Activated CD4-positive, alpha-beta T cell treated with anti-CD3 and anti-CD28 coated beads, Interleukin-2, Interleukin-6, amounts not matched to agents 100 ng/mL and 50 ng/mL, durations not matched to agents 16 hours and 8 hours (primary cell): ENCODE results near the gene GABRR2.

Experiments
- DNase-seq: peaks from one replicate; pipeline ENCODE4 v3.0.0-alpha.2; 2020

The GABRR2 gene

GRCh38 chr6:89315249-89315885, at the start of gene GABRR2:
GABRR2 (minus strand) TSS chr6:89315299; CDS start chr6:89315165, 134 bp downstream.
- no peak for DNase-seq

- no peak for DNase-seq
Measured at GRCh38 chr6:89364586-89364985, 49.5 kb upstream of the GABRR2 start.

DNA sequence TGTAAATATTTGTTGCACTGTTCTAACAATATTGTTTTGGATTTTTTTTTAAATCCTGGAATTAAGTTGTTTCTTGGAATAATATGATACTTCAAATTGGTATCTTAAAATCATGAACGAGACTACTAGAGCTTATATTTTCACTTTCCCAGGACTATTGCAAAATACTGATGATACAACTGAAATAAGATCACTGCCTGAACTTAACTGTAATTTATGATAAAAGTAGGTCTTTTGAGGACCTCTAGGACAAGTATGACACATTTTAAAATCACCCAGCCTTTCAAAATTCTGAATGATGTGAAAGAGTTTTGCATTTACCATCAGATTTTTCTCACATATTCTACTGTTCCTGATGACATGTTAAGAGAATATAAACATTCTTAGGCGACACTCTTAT, 46.1 kb upstream of the GABRR2 start:
- no peak for DNase-seq

DNA sequence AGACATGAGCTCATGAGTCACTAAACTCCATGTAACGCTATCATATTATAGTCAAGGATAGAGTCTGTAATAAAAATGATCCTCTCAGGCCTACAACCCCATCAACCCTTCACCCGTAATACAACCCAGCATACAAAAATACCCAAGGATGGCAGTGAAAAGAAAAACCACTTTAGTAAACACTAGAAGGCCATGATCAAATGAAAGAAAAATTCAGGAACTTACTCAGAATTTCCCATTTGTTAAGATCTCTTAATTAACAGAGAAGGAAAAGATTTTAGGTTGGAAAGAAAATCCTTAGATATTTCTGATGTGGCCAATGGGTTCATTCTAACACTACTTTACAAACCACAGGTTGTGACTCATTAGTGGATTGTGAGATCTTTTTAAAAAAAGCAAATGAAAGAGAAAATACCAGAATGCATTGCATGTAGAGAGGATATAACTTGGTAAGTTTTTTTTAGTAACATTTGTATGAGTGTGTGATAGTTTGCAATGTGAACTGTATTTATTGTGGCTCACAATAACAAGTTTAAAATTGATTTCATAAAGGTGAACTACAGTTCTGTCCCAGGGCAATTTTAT, 45.4 kb upstream of the GABRR2 start:
- DNase-seq = peak; percentile 36

DNA sequence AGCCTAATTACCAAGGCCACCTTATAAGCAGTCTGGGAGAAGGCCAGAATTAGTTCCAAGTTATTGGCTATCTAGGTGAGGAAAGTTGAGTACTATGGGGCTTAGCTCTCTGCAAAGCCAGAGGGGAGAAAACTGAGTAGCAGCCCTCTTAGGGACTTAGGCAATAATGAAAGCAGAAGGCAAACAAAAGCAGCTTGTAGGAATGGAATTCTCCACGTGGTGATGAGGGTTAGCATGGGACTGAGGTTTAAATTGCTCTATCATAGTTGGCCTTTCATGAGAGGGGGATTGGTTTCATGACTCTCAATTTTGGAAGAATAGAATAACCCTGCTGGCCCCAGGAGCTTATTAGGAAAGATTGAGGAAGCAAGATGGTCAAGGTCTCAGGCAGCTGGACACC, 44.5 kb upstream of the GABRR2 start:
- no peak for DNase-seq

DNA sequence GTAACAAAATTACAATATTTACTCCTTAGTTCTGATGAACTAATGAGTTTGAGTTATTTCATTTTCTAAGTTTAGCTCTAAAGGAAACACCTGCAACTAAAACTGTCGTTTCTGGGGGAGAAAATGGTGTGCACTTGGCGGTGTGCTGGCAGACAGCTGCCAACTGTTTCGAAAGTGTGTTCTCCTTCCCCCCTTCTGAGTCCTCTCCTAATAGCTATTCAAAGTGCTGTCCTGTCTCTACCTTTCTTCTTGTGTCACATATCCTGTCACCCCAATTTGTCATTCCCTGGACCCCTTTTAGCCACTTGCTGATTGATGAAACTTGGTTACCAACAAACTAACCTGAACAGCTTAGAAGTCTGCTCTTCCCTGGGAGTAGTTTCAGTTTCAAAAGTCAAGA, 42.3 kb upstream of the GABRR2 start:
- DNase-seq = peak; percentile 39

GRCh38 chr6:89356642-89357170, 41.6 kb upstream of the GABRR2 start:
- DNase-seq = no peak

DNA sequence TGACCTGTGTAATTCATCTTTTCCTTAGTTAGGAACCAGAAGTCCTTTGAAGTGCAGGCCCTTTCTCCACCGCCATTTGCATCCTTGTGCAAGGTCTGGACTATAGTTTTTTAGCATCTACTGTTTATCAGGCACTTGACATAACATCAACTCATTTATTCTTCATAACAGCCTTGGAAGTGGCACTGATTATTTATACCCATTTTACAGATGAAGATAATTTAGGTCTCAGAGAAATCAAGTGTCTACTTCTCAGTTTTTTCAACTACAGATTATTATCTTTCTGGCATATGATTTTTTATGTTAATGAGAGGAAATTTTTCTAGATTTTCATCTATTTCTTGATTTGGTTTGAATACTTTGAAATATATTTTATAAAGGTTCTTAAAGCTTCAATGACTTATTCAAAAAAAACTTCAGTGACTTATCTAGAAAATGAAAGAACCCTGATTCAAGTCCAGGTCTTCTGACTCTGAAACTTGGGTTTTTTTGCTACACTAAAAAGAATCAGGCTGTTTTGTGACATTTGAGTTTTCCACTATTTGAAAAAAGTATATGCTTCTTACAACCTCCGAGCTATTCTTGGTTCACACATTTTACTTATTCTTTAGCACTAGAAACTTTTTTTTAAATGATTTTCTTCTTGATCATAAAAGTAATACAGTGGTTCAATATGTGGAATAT, 40.6 kb upstream of the GABRR2 start:
- DNase-seq = peak; percentile 12

- no peak for DNase-seq
Measured at GRCh38 chr6:89353702-89354392, 38.7 kb upstream of the GABRR2 start.

DNA sequence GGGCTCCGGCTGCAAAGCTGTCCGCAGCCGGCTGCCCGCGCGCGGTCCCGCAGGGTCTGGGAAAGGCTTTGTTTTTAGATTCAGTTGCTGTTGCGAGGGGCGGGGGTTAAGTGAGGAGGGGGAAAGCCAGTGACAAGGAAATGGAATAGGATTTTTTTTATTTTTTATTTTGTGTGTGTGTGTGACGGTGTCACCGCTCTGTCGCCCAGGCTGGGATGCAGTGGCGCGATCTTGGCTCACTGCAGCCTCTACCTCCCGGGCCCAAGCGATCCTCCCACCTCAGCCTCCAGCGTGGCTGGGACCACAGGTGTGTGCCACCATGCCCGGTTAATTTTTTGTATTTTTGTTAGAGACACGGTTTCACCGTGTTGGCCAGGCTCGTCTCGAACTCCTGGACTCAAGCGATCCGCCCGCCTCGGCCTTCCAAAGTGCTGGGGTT, 38.0 kb upstream of the GABRR2 start:
- no peak for DNase-seq

GRCh38 chr6:89352278-89353117, 37.4 kb upstream of the GABRR2 start, which contains the start of gene UBE2J1:
UBE2J1 (minus strand) TSS chr6:89352722; CDS start chr6:89352569, 153 bp downstream.
- peak; percentile 88 for DNase-seq

DNA sequence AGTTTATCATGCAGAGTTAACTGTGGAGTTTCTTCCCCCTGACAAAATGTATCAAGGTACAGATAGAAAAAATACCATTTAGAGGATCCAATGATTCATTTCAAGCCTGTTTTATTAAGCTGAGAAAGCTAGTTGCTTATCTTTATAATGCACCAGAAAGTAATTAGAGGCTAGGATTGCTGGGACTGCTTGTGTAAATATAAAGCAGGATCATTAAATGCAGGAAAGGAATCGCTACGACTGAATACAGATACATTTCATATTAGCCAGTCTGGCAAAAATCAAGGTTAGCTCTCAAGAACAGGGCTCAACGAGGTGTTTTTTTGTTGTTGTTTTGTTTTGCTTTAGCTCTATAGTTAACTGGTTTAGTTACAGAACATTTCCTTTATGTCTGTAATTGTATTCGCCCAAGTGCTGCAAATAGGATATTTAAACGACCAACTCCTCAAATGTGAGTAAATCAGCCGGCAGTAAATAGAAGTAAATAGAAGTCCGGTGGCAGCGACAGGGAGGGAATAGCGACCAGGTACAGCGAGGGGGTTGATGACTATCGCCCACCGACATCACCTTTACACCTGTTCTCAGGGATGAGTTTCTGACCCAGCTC, 36.7 kb upstream of the GABRR2 start:
- DNase-seq = no peak

GRCh38 chr6:89350281-89350966, 35.3 kb upstream of the GABRR2 start:
- DNase-seq = peak; percentile 34

- no peak for DNase-seq
Measured at GRCh38 chr6:89348372-89348771, 33.3 kb upstream of the GABRR2 start.

DNA sequence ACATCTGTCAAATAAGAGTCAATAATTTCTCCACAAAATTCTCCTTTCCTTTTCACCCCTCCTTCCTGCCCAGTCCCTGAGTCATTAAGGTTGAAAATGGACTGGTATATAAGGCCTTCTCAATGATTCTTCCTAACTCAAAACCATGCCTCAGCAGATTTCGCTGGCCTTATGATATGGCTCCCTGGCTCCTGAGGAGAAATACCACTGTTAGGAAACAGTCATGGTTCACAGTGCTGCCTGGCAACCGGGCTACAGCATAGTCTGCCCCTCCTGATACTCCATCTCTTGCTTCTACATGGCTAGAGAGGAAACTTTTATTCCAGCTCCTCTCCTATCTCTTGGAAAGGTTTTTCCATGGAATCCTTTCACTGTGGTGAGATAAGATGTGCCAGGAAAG, 32.7 kb upstream of the GABRR2 start:
- no peak for DNase-seq

DNA sequence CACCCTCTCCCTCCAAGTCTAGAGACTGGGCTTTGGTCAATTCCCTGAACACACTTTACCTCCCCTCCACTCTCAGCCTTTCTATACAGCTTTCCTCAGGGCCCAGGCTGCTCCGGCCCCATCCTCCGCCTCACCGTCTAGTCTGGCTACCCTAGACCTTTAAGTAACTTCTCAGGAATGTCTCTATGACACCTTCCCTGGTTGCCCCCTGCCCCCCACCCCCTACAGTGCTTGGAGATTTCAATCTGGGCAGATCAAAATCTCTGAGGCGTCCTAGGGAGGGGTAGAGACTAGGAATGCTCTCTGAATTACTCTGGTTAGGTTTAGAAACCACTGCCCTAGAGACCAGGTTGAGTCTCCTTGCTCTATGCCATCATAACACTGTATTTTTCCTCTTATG, 31.3 kb upstream of the GABRR2 start:
- no peak for DNase-seq

DNA sequence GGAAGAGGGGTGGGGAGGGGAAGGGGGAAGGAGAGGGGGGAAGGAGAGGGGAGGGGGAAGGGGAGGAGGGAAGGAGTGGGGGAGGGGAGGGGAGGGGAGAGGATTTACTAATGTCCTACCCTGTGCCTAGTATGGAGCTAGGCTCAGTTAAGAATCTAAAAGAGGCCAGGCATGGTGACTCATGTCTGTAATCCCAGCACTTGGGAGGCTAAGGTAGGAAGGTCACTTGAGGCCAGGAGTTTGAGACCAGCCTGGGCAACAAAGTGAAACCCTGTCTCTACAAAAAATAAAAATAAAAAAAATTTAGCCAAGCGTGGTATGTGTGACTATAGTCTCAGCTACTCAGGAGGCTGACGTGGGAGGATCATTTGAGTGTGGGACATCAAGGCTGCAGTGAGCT, 24.5 kb upstream of the GABRR2 start:
- DNase-seq = no peak

- no peak for DNase-seq
Measured at GRCh38 chr6:89335164-89335563, 20.1 kb upstream of the GABRR2 start.

- no peak for DNase-seq
Measured at GRCh38 chr6:89330910-89331309, 15.8 kb upstream of the GABRR2 start.

DNA sequence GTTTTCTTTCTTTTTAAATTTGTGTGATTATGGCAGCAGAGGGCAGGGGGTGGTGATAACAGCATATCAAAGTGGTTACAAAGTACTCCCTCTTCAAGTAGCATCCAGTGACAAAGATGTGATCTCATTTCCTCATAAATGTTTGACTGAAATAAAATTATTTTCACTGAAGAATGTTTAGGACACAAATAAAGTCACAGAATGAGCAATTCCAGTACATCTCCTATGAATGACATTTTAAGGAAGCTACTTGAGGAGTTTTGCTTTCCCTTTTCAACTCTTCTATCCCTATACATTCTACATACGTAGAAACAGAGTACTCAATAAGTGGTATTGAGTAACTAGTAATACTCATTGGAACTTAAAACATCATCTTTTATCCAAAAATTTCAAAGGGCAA, 13.9 kb upstream of the GABRR2 start:
- DNase-seq = no peak

DNA sequence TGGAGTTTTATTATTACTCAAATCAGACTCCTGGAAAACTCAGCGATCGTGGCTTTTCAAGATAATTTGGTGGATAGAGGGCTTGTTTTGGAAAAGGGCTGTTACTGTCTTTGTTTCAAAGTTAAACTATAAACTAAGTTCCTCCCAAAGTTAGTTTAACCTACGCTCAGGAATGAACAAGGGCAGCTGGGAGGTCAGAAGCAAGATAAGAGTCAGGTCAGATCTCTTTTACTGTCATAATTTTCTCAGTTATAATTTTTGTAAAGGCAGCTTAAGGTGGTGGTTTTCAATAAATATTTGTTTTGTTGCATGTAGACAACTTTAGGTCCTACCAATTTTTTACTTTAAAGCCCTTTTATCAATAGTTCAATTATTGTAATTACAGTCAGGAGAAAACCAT, 9.2 kb upstream of the GABRR2 start:
- DNase-seq = no peak
